HEK293T (cell line): ENCODE data around the gene GBP5.
"Not testable (repeated sequence)": the region's sequence is repeated elsewhere in the genome, so short reads cannot be mapped to it uniquely, and the experiment has no call there.

Experiments used
- CTCF ChIA-PET: fragments of 350-600 bp; formaldehyde crosslinking; extraction: SDS; loops from one replicate; lab custom pipeline; 2021; ENCODE audit warnings: antibody characterized with exemption, inconsistent platforms; lab: Yijun Ruan, JAX
- POLR2A ChIA-PET: fragments of 350-600 bp; formaldehyde crosslinking; extraction: SDS; loops from one replicate; lab custom pipeline; 2020; ENCODE audit warnings: antibody characterized with exemption, inconsistent platforms; lab: Yijun Ruan, JAX
- DNase-seq: peaks from one replicate; pipeline ENCODE4 v3.0.0; 2012; ENCODE audit warnings: mixed read lengths; ENCODE audit errors: extremely low spot score
- ARNT ChIP-seq: fragments of 450-650 bp; IDR thresholded peaks from 2 replicates; pipeline ENCODE4 v1.6.1; 2017; ENCODE audit warnings: mild to moderate bottlenecking
- BHLHE40 ChIP-seq: fragments of 450-650 bp; IDR thresholded peaks from 2 replicates; pipeline ENCODE4 v1.6.1; 2016; ENCODE audit warnings: mild to moderate bottlenecking, moderate library complexity, borderline replicate concordance
- CTBP1 ChIP-seq: fragments of 450-650 bp; IDR thresholded peaks from 2 replicates; pipeline ENCODE4 v1.6.1; 2016; ENCODE audit warnings: borderline replicate concordance
- ELF4 ChIP-seq: fragments of 450-650 bp; IDR thresholded peaks from 2 replicates; pipeline ENCODE4 v1.6.1; 2017; ENCODE audit warnings: antibody characterized with exemption
- FOXA1 ChIP-seq: fragments of 450-650 bp; IDR thresholded peaks from 2 replicates; pipeline ENCODE4 v1.6.1; 2016; ENCODE audit warnings: mild to moderate bottlenecking
- FOXK2 ChIP-seq: fragments of 450-650 bp; IDR thresholded peaks from 2 replicates; pipeline ENCODE4 v1.6.1; 2016; ENCODE audit warnings: mild to moderate bottlenecking
- FOXM1 ChIP-seq: fragments of 450-650 bp; IDR thresholded peaks from 2 replicates; pipeline ENCODE4 v1.6.1; 2017; ENCODE audit warnings: mild to moderate bottlenecking, borderline replicate concordance
- HDGF ChIP-seq: fragments of 450-650 bp; IDR thresholded peaks from 2 replicates; pipeline ENCODE4 v1.6.1; 2017; ENCODE audit warnings: antibody characterized with exemption, borderline replicate concordance
- L3MBTL2 ChIP-seq: fragments of 450-650 bp; conservative IDR thresholded peaks from 2 replicates; pipeline ENCODE4 v1.6.1; 2016; ENCODE audit warnings: mild to moderate bottlenecking
- LEF1 ChIP-seq: fragments of 450-650 bp; IDR thresholded peaks from 2 replicates; pipeline ENCODE4 v1.6.1; 2017; ENCODE audit warnings: mild to moderate bottlenecking, borderline replicate concordance
- NFRKB ChIP-seq: fragments of 450-650 bp; IDR thresholded peaks from 2 replicates; pipeline ENCODE4 v1.6.1; 2016; ENCODE audit warnings: mild to moderate bottlenecking, moderate library complexity
- PKNOX1 ChIP-seq: fragments of 450-650 bp; IDR thresholded peaks from 2 replicates; pipeline ENCODE4 v1.6.1; 2016
- SP1 ChIP-seq: fragments of 450-650 bp; IDR thresholded peaks from 2 replicates; pipeline ENCODE4 v1.6.1; 2017
- SUZ12 ChIP-seq: fragments of 450-650 bp; IDR thresholded peaks from 2 replicates; pipeline ENCODE4 v1.6.1; 2016; ENCODE audit warnings: mild to moderate bottlenecking
- TARDBP ChIP-seq: fragments of 450-650 bp; IDR thresholded peaks from 2 replicates; pipeline ENCODE4 v1.6.1; 2016
- ZNF384 ChIP-seq: fragments of 450-650 bp; IDR thresholded peaks from 2 replicates; pipeline ENCODE4 v1.6.1; 2016

The GBP5 gene

GRCh38 chr1:89272269-89273041 is at the start of gene GBP5:
GBP5 (minus strand) TSS chr1:89272860; CDS start chr1:89269555, 3,305 bp downstream.
- POLR2A ChIA-PET, CTCF ChIA-PET, DNase-seq: not testable (repeated sequence)

- TF ChIP-seq LEF1 (no peak), TARDBP (no peak), NFRKB (no peak), FOXA1 (no peak), SUZ12 (no peak), FOXK2 (no peak), ARNT (no peak), SP1 (no peak), BHLHE40 (no peak), ELF4 (no peak), FOXM1 (no peak), PKNOX1 (no peak), L3MBTL2 (no peak)
- CTCF ChIA-PET: no interaction called here
- POLR2A ChIA-PET: no interaction called here
- DNase-seq: no peak
These were observed 49.7 kb upstream of the GBP5 start for GRCh38 chr1:89322402-89322801.

GRCh38 chr1:89312572-89312971 is 39.9 kb upstream of the GBP5 start:
- CTCF ChIA-PET: no interaction called here
- TF ChIP-seq FOXK2 (no peak), TARDBP (no peak), NFRKB (no peak), ARNT (no peak), CTBP1 (no peak)
- no peak for DNase-seq
- POLR2A ChIA-PET: no interaction called here

GRCh38 chr1:89311757-89312156 is 39.1 kb upstream of the GBP5 start:
- no peak for DNase-seq
- ChIA-PET POLR2A (no interaction called here), CTCF (no interaction called here)
- TF ChIP-seq FOXK2 (no peak), BHLHE40 (no peak), PKNOX1 (no peak), CTBP1 (no peak), SUZ12 (no peak), ZNF384 (no peak), LEF1 (no peak), FOXA1 (no peak), FOXM1 (no peak), TARDBP (no peak)

- CTCF ChIA-PET: no interaction called here
- POLR2A ChIA-PET: no interaction called here
- no peak for DNase-seq
- TF ChIP-seq SUZ12 (no peak), ELF4 (no peak), HDGF (no peak), BHLHE40 (no peak), FOXM1 (no peak), PKNOX1 (no peak)
These were observed 38.3 kb upstream of the GBP5 start for GRCh38 chr1:89310976-89311375.

- no peak for TF ChIP-seq NFRKB
- TF ChIP-seq SUZ12: no peak
- TF ChIP-seq L3MBTL2: no peak
- no peak for TF ChIP-seq TARDBP
- TF ChIP-seq PKNOX1: no peak
- TF ChIP-seq ARNT: no peak
- CTCF ChIA-PET: no interaction called here
- DNase-seq: no peak
- POLR2A ChIA-PET: no interaction called here
These were observed 37.8 kb upstream of the GBP5 start for GRCh38 chr1:89310505-89310904.

GRCh38 chr1:89309828-89310227 is 37.2 kb upstream of the GBP5 start:
- no peak for TF ChIP-seq FOXA1
- TF ChIP-seq SP1: no peak
- TF ChIP-seq FOXM1: no peak
- no peak for TF ChIP-seq BHLHE40
- no peak for TF ChIP-seq ARNT
- no peak for TF ChIP-seq TARDBP
- TF ChIP-seq FOXK2: no peak
- TF ChIP-seq PKNOX1: no peak
- TF ChIP-seq HDGF: no peak
- no peak for DNase-seq
- ChIA-PET POLR2A (no interaction called here), CTCF (no interaction called here)
